IPS-NIHi7 (cell line): ENCODE data around the gene PSMB3.
A peak's percentile ranks its signal among the peaks of the same experiment; 100 is the strongest.

Source experiments
- DNase-seq: peaks from one replicate; pipeline ENCODE4 v3.0.0; 2012; ENCODE audit warnings: mixed read lengths; ENCODE audit errors: extremely low spot score

The PSMB3 gene

GRCh38 chr17:38752308-38753070 is at the start of gene PSMB3:
Gene PSMB3 (plus strand): TSS chr17:38752741. CDS start chr17:38752827, 86 bp downstream.
- DNase-seq = peak; percentile 98

DNA sequence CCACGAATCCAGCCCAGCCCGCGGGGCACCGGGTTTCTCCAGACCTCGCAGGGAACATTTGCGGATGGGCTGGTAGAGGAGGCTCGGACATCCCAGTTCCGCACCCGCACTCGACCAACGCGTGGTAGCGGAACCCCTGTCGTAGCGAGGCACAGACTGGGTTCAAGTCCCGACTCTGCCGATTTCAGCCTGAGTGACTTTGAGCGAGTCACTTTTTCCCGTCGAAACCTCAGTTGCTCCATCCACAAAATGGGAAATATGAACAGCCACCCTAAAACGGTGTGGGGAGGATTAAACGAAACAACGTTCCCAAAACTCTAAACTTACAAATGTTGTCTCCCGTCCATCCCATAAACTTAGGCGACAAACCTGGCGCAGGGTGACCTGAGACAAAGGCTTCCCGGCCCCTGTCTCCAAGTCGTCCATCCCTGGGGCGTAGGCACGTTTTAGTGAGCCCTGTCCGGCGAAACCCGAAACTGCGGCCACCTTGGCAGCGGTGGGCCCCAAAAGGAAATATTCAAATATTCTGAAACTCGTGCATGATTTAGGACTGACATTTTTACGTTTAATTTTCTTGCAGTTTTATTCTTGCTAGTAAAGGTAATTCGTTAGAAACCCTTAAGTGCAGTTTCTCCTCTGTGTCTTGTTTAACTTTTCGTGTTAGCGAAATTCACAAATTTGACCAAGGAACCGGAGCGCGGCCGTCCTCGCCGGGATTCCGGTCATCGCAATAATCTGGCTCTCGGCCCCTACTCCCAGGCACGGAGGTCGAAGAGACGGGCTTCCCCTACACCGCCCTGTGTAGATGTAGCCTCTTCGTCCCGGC is 49.4 kb upstream of the PSMB3 start:
- DNase-seq = no peak

DNA sequence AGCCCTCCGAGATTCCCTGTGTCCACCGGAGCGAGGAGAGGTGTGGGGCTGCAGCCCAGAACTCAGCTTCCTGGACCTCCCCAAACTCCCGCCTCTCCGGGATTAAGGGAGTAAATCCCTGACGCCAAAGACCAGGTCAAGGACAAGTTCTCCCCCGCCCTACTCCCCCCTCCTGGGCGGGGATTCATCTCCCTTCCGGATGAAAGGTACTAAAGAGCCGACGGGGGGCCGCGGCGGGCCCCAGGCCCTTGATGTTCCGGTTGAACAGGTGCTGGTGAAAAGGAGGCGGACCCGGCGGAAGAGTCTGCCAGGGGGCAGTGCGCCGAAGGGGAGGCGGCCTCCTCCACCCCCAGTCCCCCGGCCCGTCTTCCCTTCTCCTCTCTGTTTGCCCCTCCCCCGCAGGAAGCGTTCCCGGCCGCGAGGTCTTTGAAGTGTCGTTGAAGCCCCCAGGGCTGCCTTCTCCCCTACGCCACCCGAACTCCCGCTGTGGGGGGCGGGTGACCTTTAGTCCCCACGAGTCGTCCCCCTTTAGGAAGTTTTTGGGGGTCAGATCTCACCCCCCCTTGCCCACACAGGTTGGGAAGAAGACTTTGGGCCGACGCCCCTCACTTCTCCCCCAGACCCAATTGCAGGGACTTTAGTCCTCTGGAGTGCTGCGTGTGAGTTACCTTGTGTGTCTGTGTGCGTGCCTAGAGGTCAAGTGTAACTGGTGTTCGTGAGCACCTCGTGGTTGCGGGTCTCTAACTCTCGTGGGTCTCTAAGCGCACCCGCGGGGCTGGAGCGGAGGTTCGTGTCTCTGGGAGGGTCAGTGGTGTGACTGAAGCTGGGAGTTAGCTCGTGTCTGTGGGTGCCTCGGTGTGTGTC is 48.6 kb upstream of the PSMB3 start:
- DNase-seq = peak; percentile 87

DNA sequence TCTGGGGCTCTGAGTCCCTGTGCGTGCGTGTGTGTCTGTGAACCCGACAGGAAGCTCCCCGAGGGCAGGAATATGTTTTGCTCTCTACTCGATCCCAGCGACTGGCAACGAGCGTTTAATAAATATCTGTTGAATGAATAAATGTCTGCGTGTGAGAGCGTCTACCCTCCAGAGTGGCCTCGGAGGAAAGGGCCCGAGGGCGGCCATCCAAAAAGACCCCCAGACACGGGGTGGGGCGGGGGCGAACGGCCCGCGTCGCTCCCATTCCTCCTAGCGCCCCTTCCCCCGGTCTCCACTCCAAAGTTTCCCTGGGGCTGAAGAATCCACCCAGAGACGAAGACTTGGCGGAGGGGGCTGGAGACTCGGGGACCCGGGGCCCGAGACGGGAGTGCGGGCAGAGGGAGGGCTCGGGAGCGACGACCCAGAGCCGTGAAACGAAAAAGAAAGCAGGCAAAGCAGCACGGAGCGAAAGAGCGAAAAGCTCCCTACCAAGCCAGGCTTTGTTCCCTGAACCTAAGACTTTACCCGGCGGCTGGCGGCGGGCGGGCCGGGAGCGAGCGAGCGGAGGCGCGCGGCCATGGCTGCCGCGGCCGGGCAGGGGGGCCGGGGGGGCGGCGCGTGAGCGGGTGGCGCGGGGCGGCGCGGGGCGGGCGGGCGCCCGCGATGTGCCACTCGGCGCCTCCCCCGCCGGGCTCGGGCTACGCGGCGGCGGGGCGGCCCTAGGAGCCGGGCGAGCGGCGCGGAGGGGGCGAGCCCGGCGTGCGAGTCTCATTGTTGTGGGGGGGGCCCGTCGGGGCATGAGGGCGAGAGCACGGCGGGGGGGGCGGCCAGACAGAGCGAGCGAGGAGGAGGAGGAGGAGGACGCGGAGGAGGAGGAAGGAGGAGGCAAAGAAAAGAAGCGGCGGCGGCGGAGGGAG is 47.7 kb upstream of the PSMB3 start, which contains the start of gene MLLT6:
Gene MLLT6 (plus strand): TSS at position 668 of the 917 bp plus-strand sequence. CDS start 360 bp downstream, outside the sequence.
- DNase-seq = peak; percentile 71

DNA sequence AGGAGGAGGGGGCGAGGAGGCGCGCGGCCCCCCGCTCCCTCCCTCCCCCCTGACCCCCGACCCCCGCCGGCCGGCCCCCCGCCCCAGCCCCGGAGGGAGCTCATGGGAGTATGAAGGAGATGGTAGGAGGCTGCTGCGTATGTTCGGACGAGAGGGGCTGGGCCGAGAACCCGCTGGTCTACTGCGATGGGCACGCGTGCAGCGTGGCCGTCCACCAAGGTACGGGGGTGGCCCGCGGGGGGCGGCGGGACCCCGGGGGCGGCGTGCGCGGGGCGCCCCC is 47.1 kb upstream of the PSMB3 start:
- peak; percentile 48 for DNase-seq

DNA sequence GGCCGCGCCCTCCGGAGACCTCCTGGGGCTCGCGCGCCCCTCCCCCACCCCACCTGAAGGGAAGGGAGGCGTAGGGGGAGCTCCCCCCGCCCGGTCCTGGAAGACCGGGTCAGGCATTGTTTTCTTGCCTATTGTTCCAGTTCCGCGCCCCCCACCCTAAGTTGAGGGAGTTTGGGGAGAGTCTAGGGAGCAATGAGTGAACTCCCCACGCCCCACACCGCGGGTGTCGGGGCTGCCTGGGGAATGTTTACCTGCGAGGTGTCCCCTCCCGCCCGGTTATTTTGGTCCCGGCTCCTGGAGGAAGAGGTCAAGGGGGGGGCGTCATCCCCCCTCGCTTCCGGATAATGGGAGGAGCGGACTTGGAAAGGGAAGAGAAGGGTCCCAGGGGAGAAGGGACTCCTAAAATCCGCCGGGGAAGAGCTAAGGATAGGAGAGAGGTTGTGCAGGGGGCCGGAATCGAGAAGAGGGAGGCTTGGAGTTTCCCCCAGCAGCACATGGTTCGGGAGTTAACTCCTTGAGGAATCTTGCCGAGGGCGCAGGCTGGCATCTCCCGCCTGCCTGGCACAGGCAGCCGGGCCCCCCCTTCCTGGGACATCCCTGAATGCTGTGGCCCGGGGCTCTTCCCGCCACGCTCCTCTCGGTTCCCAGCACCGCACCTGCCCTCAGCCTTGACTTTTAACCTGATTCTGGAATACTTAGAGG is 46.6 kb upstream of the PSMB3 start:
- peak; percentile 52 for DNase-seq

- DNase-seq = no peak
These were observed 45.9 kb upstream of the PSMB3 start for GRCh38 chr17:38706505-38707216.

DNA sequence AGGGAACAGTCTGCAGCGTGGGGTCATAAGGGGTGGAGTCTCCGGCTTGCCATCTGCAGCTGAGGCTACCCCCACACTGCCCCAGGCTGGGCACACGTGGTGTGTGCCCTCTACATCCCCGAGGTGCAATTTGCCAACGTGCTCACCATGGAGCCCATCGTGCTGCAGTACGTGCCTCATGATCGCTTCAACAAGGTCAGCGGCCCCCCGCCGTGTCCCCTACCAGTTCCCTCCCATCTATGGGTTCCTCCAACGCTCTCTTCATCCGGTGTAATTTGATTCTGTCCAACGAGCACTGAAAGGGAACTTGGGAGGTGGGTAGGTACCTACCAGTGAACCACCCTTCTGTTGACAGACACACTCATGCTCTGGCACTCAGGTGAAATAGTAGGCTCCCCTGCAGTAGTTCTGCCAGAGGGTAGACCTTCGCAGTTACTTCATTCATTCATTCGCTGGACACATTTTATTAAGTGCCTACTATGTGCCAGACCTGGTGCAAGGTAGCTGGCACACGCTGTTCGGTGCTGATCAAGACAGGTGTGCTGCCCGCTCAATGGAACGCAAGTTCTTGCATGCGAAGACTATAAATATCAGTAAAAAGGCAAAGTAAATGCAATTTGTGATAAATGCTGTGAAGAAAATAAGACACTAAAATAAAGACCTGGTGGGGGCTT is 44.7 kb upstream of the PSMB3 start:
- no peak for DNase-seq

DNA sequence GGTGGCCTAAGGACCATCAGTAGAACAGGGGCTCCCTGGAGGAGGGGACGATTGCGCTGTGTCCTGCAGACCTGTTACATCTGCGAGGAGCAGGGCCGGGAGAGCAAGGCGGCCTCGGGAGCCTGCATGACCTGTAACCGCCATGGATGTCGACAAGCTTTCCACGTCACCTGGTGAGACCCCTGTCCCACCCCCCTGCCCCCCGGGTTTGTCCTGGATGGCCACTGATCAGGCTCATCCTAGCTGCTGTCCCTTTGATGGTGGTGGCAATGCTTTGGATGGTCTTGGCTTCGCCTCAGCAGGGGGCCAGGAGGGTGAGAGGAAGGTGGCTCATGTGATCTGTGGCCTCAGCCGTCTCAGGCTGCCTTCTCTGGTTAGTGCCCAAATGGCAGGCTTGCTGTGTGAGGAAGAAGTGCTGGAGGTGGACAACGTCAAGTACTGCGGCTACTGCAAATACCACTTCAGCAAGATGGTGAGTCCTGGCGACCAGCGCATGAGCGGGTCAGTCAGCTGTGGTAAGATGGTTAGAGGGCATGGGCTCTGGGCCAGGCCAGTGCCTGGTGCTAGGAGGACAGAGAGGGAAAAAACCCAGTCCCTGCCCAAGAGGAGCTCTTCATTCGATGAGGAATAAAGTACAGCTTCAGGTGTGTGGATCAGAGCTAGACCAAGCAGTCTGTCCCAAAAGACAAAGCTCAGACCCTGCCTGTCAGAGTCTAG is 43.3 kb upstream of the PSMB3 start:
- DNase-seq = no peak

DNA sequence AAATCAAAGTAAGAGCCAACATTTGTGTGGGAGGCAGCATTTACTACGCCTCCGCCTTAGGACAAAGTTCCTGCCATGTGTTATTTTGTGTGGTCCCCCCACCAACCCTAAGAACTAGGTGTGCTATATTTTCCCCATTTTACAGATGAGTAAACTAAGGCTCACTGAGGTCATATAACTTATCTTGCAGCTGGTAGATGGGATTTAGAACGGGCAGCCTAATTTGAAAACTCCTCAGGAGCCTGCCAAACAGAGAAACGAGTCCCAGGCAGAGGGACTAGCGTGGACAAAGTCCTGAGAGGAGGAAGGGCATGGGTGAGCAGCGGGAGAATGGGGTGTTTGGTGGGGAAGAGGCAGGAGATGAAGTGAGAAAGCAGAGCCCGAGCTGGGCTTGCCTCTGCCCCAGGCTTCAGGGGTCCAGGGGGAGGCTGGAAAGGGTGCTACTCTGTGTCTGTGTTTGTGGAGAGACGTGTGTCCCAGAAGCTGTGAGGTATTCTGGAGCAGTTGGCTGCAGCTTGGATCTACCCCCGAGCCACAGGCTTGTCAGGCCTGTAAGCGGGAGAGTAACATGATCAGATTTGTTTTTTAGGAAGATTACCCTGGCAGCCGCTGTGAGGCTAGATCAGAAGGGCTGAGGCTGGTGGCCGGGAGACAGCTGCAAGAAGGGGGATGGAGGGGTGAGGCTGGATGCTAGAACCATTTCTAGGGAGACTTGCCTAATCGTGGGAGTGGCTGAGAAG is 42.5 kb upstream of the PSMB3 start:
- no peak for DNase-seq

GRCh38 chr17:38710604-38710962 is 42.0 kb upstream of the PSMB3 start:
- no peak for DNase-seq

GRCh38 chr17:38710985-38711384 is 41.6 kb upstream of the PSMB3 start:
- DNase-seq = no peak

DNA sequence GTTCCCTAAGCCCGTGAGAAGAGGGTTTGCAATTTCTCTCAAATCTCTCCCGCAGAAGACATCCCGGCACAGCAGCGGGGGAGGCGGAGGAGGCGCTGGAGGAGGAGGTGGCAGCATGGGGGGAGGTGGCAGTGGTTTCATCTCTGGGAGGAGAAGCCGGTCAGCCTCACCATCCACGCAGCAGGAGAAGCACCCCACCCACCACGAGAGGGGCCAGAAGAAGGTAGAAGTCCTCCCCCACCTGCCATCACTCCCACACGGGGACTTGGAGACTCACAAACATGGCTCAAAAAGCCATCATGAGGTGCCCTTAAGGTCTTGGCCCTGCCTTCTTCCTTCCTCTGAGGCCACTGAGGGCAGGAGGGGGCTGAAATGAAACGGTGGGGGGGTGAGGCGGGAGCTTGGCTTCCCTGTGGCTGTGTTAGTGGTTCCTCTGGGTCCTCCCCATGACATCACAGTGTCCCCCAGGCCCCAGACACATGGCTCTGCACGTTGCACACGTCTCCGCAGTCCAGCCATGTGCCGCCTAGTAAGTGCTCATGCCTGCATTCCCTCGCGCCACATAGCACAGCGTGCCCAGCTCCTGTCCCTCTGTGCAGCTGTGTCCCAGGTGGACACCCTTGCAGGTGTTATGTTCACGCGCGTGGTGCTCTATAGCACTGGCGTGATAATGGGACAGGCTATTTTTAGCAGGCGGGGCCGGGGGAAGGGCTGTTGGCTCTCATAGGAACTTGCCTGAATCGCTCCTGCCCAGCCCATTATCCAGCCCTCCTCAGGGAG is 40.6 kb upstream of the PSMB3 start:
- no peak for DNase-seq

DNA sequence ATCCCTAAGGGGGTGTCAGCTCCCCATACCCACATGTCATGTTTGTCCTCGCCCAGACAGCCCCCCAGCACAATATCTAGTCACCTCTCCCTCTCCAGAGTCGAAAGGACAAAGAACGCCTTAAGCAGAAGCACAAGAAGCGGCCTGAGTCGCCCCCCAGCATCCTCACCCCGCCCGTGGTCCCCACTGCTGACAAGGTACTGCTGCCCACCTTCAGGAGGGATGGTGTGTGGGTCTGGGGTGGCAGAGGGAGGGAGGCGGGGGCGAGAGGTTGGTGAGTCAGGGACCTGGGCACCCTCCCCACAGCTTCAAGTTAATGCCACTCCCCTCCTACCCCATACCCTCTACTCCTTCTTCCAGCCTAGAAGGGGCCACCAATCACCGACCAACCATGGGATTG is 39.9 kb upstream of the PSMB3 start:
- DNase-seq = no peak

DNA sequence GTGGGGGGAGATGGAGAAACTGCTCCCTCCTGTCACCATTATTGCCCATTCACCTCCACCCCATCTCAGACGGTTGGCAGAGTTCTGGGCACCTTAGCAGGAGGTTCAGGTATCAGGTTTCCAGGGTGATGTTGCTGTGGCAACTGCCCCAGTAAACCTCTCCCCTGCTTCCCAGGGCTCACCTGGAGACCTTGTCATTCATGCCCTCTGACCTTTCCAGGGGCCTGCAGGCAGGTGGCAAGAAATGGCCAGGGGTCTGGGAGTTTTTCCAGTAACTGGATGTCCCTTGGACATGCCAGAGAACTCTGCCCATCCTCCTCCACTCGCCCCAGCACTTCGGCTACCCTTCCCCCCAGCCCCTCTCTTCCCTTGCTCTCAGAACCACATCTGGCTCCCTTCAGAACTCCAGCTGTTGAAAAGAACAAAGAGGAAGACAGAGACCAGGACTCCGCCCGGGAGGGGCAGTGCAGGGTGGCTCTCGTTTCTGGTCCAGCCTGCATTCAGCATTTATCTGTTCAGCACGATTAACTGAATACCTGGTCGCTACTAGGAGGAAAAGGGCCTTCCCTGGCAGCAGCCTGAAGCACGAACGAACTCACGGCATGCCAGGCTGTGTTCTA is 39.0 kb upstream of the PSMB3 start:
- DNase-seq = no peak

GRCh38 chr17:38715216-38715943 is 37.2 kb upstream of the PSMB3 start:
- DNase-seq = no peak
